Endothelial cell of umbilical vein (primary cell): Measurements from ENCODE around the gene IRS1. TPM values are rescaled to one million over a fixed set of nuclear protein-coding genes. Genes with fewer than 3 reads are reported as not detected.

Source experiments
- BruUV-seq: library from RNA; stranded (reverse); fragments of 400-500 nt; replicated peaks from 2 replicates; lab custom pipeline; 2021; lab: Mats Ljungman, UMichigan
- CTCF ChIA-PET: fragments of 300-600, 350-600 bp; sonication (Branson Sonifier 250); formaldehyde crosslinking; loops from one replicate; lab custom pipeline; 2021; ENCODE audit warnings: antibody characterized with exemption, inconsistent platforms; lab: Charles Lee
- POLR2A ChIA-PET: fragments of 300-600, 350-600 bp; sonication (Branson Sonifier 250); formaldehyde crosslinking; loops from one replicate; lab custom pipeline; 2021; ENCODE audit warnings: antibody characterized with exemption, inconsistent platforms; lab: Charles Lee
- DNase-seq: peaks from one replicate; pipeline ENCODE4 v3.0.0-alpha.2; 2011; ENCODE audit warnings: low read depth, low spot score
- FAIRE-seq: peaks from 2 replicates; lab custom pipeline; 2011; peaks lifted over from hg19 to GRCh38; lab: Jason Lieb, UNC
- H2AFZ ChIP-seq: 2 replicates; pipeline ENCODE4 v1.6.0; 2012; ENCODE audit warnings: low read depth, low read length, control low read depth, inconsistent platforms
- H3K27ac ChIP-seq: 2 replicates; pipeline ENCODE4 v1.5.1; 2011; ENCODE audit warnings: low read depth, mild to moderate bottlenecking, control low read depth, low read length, moderate library complexity; ENCODE audit not compliant: insufficient read depth
- H3K27me3 ChIP-seq, 2 experiments: 2 replicates each; pipeline versions ENCODE4 v1.6.0 to v1.6.1; 2011; ENCODE audit warnings: low read length in 2 of 2, mixed read lengths in 1 of 2; ENCODE audit not compliant: control insufficient read depth in 2 of 2, insufficient read depth in 2 of 2
- H3K36me3 ChIP-seq, 2 experiments: 2 replicates in 1 of 2; 3 replicates in 1 of 2; pipeline ENCODE4 v1.5.1; 2011; ENCODE audit warnings: low read length in 2 of 2, mild to moderate bottlenecking in 1 of 2, moderate library complexity in 1 of 2; ENCODE audit not compliant: control insufficient read depth in 2 of 2, insufficient read depth in 2 of 2; ENCODE audit errors: extremely low read depth in 1 of 2
- H3K4me1 ChIP-seq: 3 replicates; pipeline ENCODE4 v1.5.1; 2011; ENCODE audit warnings: mild to moderate bottlenecking, low read length; ENCODE audit not compliant: control insufficient read depth, insufficient read depth; ENCODE audit errors: extremely low read depth
- H3K4me2 ChIP-seq: 2 replicates; pipeline ENCODE4 v1.6.1; 2011; ENCODE audit warnings: low read length, control low read depth, mixed read lengths; ENCODE audit not compliant: insufficient read depth
- H3K4me3 ChIP-seq, 3 experiments: fragments of 200-600 bp in 1 of 3; sonication (generic), shearing (Covaris generic) in 1 of 3; replicated peaks in 1 of 3; 2 replicates each; pipeline ENCODE4 v1.5.1; 2011 to 2016; ENCODE audit warnings: control low read depth in 3 of 3, low read length in 3 of 3, mild to moderate bottlenecking in 2 of 3, inconsistent platforms in 1 of 3, low read depth in 1 of 3, moderate library complexity in 1 of 3; ENCODE audit not compliant: insufficient read depth in 1 of 3
- H3K79me2 ChIP-seq: 2 replicates; pipeline ENCODE4 v1.6.0; 2012; ENCODE audit warnings: low read length, inconsistent platforms; ENCODE audit not compliant: control insufficient read depth, insufficient read depth
- H3K9ac ChIP-seq: replicated peaks from 2 replicates; pipeline ENCODE3; 2011; ENCODE audit warnings: low read length, control low read depth; ENCODE audit not compliant: insufficient read depth; ENCODE audit errors: extremely low read depth
- H3K9me1 ChIP-seq: replicated peaks from 3 replicates; pipeline ENCODE4 v1.6.0; 2011; ENCODE audit warnings: mild to moderate bottlenecking, low read length; ENCODE audit not compliant: control insufficient read depth, insufficient read depth; ENCODE audit errors: extremely low read depth
- H3K9me3 ChIP-seq: replicated peaks from 2 replicates; pipeline ENCODE4 v1.5.1; 2012; ENCODE audit warnings: low read length, inconsistent platforms; ENCODE audit not compliant: control insufficient read depth, insufficient read depth
- H4K20me1 ChIP-seq: replicated peaks from 2 replicates; pipeline ENCODE3; 2011; ENCODE audit warnings: mild to moderate bottlenecking, low read length; ENCODE audit not compliant: control insufficient read depth, insufficient read depth; ENCODE audit errors: extremely low read depth
- CTCF ChIP-seq, 2 donors: IDR thresholded peaks; 1 replicate in 1 of 2; 2 replicates in 1 of 2; pipeline ENCODE4 v1.5.1; 2011; ENCODE audit warnings: low read length in 2 of 2, mild to moderate bottlenecking in 2 of 2, moderate library complexity in 2 of 2, control low read depth in 1 of 2, inconsistent platforms in 1 of 2, low read depth in 1 of 2; ENCODE audit not compliant: insufficient read depth in 1 of 2; ENCODE audit errors: extremely low read depth in 1 of 2
- EZH2 ChIP-seq: IDR thresholded peaks from 2 replicates; pipeline ENCODE4 v1.6.1; 2012; ENCODE audit warnings: borderline replicate concordance, low read depth, mild to moderate bottlenecking, moderate library complexity, low read length, inconsistent platforms; ENCODE audit not compliant: severe bottlenecking
- FOS ChIP-seq: IDR thresholded peaks from 2 replicates; pipeline ENCODE4 v1.6.1; 2011; ENCODE audit warnings: mild to moderate bottlenecking, low read length, moderate library complexity, borderline replicate concordance; ENCODE audit not compliant: insufficient read depth
- GATA2 ChIP-seq: IDR thresholded peaks from 2 replicates; pipeline ENCODE4 v1.7.0; 2011; ENCODE audit warnings: low read depth, mild to moderate bottlenecking, moderate library complexity, mixed read lengths, low read length; ENCODE audit not compliant: insufficient read length, insufficient read depth
- JUN ChIP-seq: IDR thresholded peaks from 2 replicates; pipeline ENCODE4 v1.6.1; 2011; ENCODE audit warnings: borderline replicate concordance, low read depth; ENCODE audit not compliant: insufficient read length, insufficient read depth
- MAX ChIP-seq: IDR thresholded peaks from 2 replicates; pipeline ENCODE4 v1.6.1; 2011; ENCODE audit not compliant: insufficient read depth, insufficient read length
- MYC ChIP-seq: IDR thresholded peaks from one replicate; pipeline ENCODE4 v1.6.1; 2011; ENCODE audit warnings: mild to moderate bottlenecking, low read depth, low read length
- POLR2A ChIP-seq: IDR thresholded peaks from 2 replicates; pipeline ENCODE4 v1.6.1; 2012; ENCODE audit warnings: low read depth, mild to moderate bottlenecking, control low read depth, low read length
- POLR2AphosphoS5 ChIP-seq: IDR thresholded peaks from 2 replicates; pipeline ENCODE4 v1.6.1; 2012; ENCODE audit warnings: low read depth, mild to moderate bottlenecking, control low read depth, low read length, moderate library complexity; ENCODE audit not compliant: insufficient read depth
- dilution Hi-C: fragments of 300-500 bp; cut with MboI; formaldehyde crosslinking; loops from one replicate; pipeline ENCODE4 v1.15.0; 2019; ENCODE audit warnings: low sequenced_read_pairs; ENCODE audit not compliant: extremely low pct_ligation_motif_present
- intact Hi-C: fragments of 100-400 bp; cut with micrococcal nuclease; formaldehyde crosslinking; loops from one replicate; pipeline ENCODE4 v1.10.0; 2022
- polyA plus RNA-seq, 4 experiments: library from polyadenylated mRNA; depleted of rRNA in 3 of 4; stranded (reverse) in 3 of 4; unstranded in 1 of 4; fragments of >200 nt; gene quantifications; 2 replicates each; pipeline versions ENCODE4 v1.2.1 to v1.2.3, GENCODE V29; 2011 to 2012; ENCODE audit warnings: missing spikeins in 1 of 4
- total RNA-seq: library from RNA; stranded (reverse); gene quantifications from 2 replicates; pipeline ENCODE4 v1.2.3, GENCODE V29; 2021

Gene IRS1
- total and polyA plus RNA-seq, 2 donors (not counting 3 experiments of a cell fraction or from before 2014, with no cell fraction given), result 0.10 to 0.11 TPM

- dilution Hi-C loops (no loop called here), intact Hi-C loops (loop anchor here (5.0 kb wide), 2 partner anchors 306 to 1064 kb away; no protein-coding TSS in a partner anchor)
- Histone ChIP-seq H3K9ac (no peak overlapping the region), H3K9me3 (no peaks in the 10 kb centered on the region), H3K9me1 (no peaks in the 10 kb centered on the region), H3K4me1 (peaks cover 15% of the 10 kb centered on the region), H3K36me3 (no peaks in the 10 kb centered on the region), H3K79me2 (no peaks in the 10 kb centered on the region), H3K4me3 (no peak overlapping the region), H2AFZ (peak overlapping the region; percentile 35), H4K20me1 (no peaks in the 10 kb centered on the region), H3K4me2 (peak overlapping the region; percentile 6), H3K27me3 (peaks cover 19 to 28% of the 10 kb centered on the region in 2 experiments), H3K27ac (no peak overlapping the region)
- FAIRE-seq, result peak; percentile 8
- TF ChIP-seq FOS (no peak), MAX (no peak), POLR2AphosphoS5 (no peak), MYC (no peak), JUN (no peak), EZH2 (no peak), GATA2 (no peak), POLR2A (no peak), CTCF (IDR thresholded peaks at IDR 0.05; ENCODE audit: extremely low read depth in 1 of 2, insufficient read depth in 1 of 2, low read depth in 1 of 2, low read length in 2 of 2) (no peak)
- ChIA-PET POLR2A (no interaction called here), CTCF (interaction anchor here (1.3 to 3.2 kb wide), 7 partner anchors 11 to 1136 kb away, joined by 5 to 65 read pairs (median 20); no protein-coding TSS in a partner anchor)
- BruUV-seq, result no TSS peak
- peak; percentile 62 for DNase-seq
Measured at GRCh38 chr2:226800941-226801784, 1.5 kb upstream of the IRS1 start.
